Measurements from ENCODE around the gene IGSF6.
A peak's percentile ranks its signal among the peaks of the same experiment; 100 is the strongest.

The IGSF6 gene

DNA sequence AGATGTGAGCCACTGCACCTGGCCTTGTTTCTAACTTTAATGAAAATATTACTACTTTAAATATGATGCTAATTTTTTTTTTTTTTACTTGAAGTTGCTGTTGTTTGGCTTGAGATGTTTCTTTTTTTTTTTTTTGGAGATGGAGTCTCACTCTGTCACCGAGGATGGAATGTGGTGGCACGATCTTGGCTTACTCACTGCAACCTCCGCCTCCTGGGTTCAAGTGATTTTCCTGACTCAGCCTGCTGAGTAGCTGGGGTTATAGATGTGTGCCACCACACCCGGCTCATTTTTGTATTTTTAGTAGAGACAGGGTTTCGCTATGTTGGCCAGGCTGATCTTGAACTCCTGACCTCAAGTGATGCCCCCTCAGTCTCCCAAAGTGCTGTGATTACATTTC, 23.6 kb downstream of the IGSF6 start:
- H3K4me1 ChIP-seq, result peaks cover 23% of the 10 kb centered on the region
- no peaks in the 10 kb centered on the region for H3K27me3 ChIP-seq
- no peaks in the 10 kb centered on the region for H4K20me1 ChIP-seq
- H3K9me3 ChIP-seq, result peaks cover 28% of the 10 kb centered on the region
- H3K4me3 ChIP-seq, result no peak overlapping the region
- H3K36me3 ChIP-seq, result peaks cover 77% of the 10 kb centered on the region
- H3K27ac ChIP-seq, result no peak overlapping the region
- no peak for TF ChIP-seq Cebpa-rat (IDR thresholded peaks at IDR 0.05)
- no peak overlapping the region for H3K9ac ChIP-seq
- H3K4me2 ChIP-seq, result no peak overlapping the region

DNA sequence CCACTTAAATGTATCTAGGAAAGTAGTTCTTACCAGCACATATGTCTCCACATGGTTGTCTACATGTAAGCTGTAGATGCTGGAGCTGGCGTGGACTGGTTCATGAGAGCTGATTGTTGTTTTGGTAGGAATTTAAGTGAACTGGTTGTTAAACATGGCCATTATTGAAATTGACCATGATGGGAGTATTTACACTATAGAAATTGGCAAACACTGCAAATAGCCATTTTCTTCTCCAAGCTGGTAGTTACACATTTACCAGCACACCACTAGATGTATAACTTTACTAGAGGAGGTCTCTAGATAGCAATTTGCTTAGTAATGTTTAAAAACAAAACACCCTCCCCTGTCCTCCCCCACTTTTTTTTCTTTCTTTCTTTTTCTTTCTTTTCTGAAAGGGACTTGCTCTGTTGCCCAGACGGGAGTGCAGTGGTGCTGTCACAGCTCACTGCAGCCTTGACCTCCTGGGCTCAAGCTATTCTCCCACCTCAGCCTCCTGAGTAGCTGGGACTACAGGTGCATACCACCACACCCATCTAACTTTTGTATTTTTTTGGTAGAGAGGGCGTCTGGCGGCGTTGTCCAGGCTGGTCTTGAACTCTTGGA, 24.2 kb downstream of the IGSF6 start:
- no peak for TF ChIP-seq Cebpa-rat (IDR thresholded peaks at IDR 0.05)
- Histone ChIP-seq H3K4me3 (no peak overlapping the region), H3K36me3 (peaks cover 76% of the 10 kb centered on the region), H4K20me1 (no peaks in the 10 kb centered on the region), H3K4me1 (peaks cover 23% of the 10 kb centered on the region), H3K27me3 (no peaks in the 10 kb centered on the region), H3K9me3 (peaks cover 28% of the 10 kb centered on the region), H3K27ac (no peak overlapping the region), H3K4me2 (no peak overlapping the region), H3K9ac (no peak overlapping the region)

DNA sequence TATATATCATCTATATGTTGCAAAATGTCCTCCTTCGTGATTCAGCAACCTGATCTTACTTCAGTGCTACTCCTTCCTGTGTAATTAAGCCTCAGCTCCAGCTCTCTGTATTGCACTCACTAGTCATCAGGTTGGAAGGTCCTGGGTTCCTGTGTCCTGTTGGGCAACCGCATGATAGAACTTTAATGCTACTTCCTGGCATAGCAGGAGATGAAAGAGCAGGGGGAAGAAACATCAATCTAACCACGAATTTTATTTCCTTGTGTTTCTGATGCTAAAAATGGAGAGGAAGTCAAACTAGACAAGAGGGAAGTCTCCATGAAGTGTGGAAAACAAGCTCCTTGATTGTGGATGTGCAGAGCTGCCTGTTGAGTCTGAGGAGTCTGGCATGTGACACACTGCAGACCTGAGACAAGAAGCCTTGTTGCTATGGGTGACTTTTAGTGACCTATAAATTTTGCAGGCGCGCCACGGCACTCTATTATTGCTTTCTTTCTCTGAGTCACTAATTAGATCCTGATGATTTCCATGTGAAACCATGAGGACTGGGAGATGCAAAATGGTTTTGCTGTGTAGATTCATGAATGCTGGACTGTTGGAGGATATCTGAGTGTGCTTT, 25.6 kb downstream of the IGSF6 start:
- peak overlapping the region; percentile 8; the same call in 1 of the 2 replicates for H3K9ac ChIP-seq
- H3K27me3 ChIP-seq, result no peaks in the 10 kb centered on the region
- H3K4me1 ChIP-seq, result peaks cover 23% of the 10 kb centered on the region
- peak overlapping the region; percentile 18 for H3K27ac ChIP-seq
- peaks cover 28% of the 10 kb centered on the region for H3K9me3 ChIP-seq
- peaks cover 71% of the 10 kb centered on the region for H3K36me3 ChIP-seq
- 0 out of 2 replicates have a peak, but pooled peaks cover 9% of the 10 kb centered on the region for H4K20me1 ChIP-seq
- no peak overlapping the region for H3K4me3 ChIP-seq
- H3K4me2 ChIP-seq, result peak overlapping the region; percentile 68
- no peak for TF ChIP-seq Cebpa-rat (IDR thresholded peaks at IDR 0.05)

DNA sequence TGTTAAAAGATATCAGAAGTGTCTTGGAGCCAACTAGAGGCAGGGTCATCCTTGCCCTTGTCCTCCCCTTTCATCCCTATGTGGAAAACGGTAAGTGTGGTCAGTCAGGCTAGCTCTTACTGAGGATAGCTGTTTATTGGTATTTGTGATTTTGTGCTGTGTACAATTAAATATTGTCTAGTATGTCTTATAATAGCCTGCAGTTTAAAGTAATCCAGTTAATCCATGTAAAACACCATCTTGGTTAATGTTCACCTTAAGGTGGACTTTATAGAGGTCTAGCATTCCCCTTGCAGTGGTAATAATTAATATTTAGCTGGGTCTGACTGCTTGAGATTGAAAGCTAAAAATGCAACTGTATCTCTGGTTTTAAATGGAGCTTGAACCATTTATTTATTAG, 27.4 kb downstream of the IGSF6 start:
- no peak overlapping the region for H3K27ac ChIP-seq

DNA sequence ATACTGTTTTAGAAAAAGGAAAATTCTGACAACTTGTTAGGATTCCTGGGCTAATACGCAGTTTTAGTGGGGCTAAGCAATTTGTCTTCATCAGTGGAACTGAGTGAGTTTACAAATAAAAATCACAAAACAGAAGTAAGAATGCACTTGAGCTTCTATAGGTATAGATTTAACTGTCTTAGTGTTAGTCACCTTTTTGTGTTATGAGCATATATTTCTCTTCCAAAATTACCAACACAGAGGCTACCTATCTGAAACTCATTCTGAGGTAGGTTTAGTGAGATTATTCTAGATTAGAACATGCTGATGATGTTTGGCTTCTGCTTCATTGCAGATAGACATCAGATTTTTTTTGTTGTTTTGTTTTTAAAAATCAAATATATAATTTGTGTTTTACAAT, 29.9 kb downstream of the IGSF6 start:
- Histone ChIP-seq H3K9me3 (no peaks in the 10 kb centered on the region), H3K36me3 (peaks cover 78% of the 10 kb centered on the region), H3K27me3 (no peaks in the 10 kb centered on the region), H3K9ac (no peak overlapping the region), H4K20me1 (0 out of 2 replicates have a peak, but pooled peaks cover 11% of the 10 kb centered on the region), H3K4me1 (peaks cover 23% of the 10 kb centered on the region), H3K4me3 (no peak overlapping the region), H3K4me2 (no peak overlapping the region), H3K27ac (no peak overlapping the region)
- TF ChIP-seq Cebpa-rat (IDR thresholded peaks at IDR 0.05), result no peak

More for the DNA sequence above, 27.4 kb downstream of the IGSF6 start:
- Histone ChIP-seq H3K27me3 (no peaks in the 10 kb centered on the region), H3K9ac (no peak overlapping the region), H3K36me3 (peaks cover 78% of the 10 kb centered on the region), H4K20me1 (0 out of 2 replicates have a peak, but pooled peaks cover 10% of the 10 kb centered on the region), H3K9me3 (peaks cover 22% of the 10 kb centered on the region), H3K4me2 (no peak overlapping the region), H3K4me1 (peaks cover 23% of the 10 kb centered on the region), H3K4me3 (no peak overlapping the region)
- TF ChIP-seq Cebpa-rat (IDR thresholded peaks at IDR 0.05), result no peak

DNA sequence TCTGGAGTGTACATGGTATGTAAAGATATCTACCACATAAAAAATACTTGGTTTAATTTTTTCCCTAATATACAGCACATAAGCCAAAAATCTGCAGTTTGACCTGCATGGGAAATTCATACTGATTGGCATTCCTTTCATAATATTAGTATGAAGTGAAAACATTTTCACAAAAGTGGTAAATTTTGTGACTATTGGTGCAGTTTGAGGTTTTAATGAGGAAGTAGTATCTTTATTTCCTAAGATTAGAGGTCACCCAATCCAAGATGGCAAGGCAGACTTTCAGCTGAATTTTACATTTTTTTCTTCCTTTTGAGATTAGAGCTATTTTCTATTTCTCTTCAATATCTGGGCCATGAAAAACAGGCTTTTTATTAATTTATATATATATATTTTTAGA, 31.8 kb downstream of the IGSF6 start:
- no peak for TF ChIP-seq Cebpa-rat (IDR thresholded peaks at IDR 0.05)
- Histone ChIP-seq H3K4me3 (no peak overlapping the region), H3K4me2 (no peak overlapping the region), H3K9ac (no peak overlapping the region), H3K36me3 (peaks cover 85% of the 10 kb centered on the region), H3K27ac (no peak overlapping the region), H3K4me1 (peaks cover 18% of the 10 kb centered on the region), H3K27me3 (no peaks in the 10 kb centered on the region), H4K20me1 (peaks cover 31% of the 10 kb centered on the region), H3K9me3 (no peaks in the 10 kb centered on the region)

DNA sequence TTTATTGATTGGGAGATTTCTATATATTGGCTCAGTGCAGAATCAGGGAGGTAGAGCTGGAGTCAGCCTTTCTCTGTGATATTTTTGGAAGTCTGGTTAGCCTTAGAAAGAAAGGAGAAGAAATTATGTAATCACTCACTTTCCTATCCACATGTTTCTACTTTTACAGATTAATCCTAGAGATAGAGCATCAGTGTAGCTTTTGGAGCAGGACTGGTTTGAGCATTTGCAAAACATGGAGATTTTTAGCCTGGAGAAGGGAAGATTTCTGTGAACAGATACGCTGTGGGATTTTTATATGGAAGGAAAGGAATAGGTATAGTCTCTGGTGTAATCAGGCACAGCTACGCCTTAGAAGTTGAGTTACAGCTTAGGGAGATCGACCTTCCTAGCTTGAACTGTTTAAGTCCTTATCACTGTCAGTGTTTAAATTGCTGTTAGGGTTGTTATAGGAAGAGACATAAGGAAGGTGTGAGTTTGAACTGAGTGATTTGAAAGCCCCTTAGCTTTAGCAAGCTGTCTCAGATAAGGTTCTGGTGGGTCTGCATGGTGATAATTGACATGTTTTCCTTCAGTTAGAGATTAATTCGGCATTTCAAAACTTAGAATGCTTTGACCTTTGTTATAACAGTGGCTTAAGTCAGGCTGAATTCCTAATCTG, 32.5 kb downstream of the IGSF6 start:
- H3K4me1 ChIP-seq, result peaks cover 19% of the 10 kb centered on the region
- peaks cover 38% of the 10 kb centered on the region for H4K20me1 ChIP-seq
- no peaks in the 10 kb centered on the region for H3K9me3 ChIP-seq
- no peak overlapping the region for H3K27ac ChIP-seq
- H3K27me3 ChIP-seq, result no peaks in the 10 kb centered on the region
- H3K4me3 ChIP-seq, result no peak overlapping the region
- no peak for TF ChIP-seq Cebpa-rat (IDR thresholded peaks at IDR 0.05)
- H3K4me2 ChIP-seq, result no peak overlapping the region
- H3K9ac ChIP-seq, result no peak overlapping the region
- H3K36me3 ChIP-seq, result peaks cover 84% of the 10 kb centered on the region

DNA sequence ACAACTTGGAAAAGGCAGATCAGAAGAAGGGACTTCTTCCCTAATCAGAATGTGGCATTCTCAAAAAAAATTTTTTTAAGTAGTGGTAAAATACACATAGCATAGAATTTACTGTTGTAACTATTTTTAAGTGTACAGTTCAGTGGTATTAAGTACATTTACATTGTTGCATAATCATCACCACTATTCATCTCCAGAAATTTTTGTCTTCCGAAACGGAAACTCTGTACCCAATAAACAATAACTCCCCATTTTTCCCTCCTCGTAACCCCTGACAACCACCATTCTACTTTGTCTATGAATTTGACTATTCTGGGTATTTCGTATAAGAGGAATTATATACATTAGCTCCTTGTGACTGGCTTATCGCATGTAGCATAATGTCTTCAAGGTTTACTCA, 34.1 kb downstream of the IGSF6 start:
- H3K4me1 ChIP-seq, result peaks cover 21% of the 10 kb centered on the region
- peaks cover 54% of the 10 kb centered on the region for H4K20me1 ChIP-seq
- no peaks in the 10 kb centered on the region for H3K27me3 ChIP-seq
- no peaks in the 10 kb centered on the region for H3K9me3 ChIP-seq
- H3K27ac ChIP-seq, result no peak overlapping the region
- H3K36me3 ChIP-seq, result peaks cover 86% of the 10 kb centered on the region
- no peak overlapping the region for H3K9ac ChIP-seq
- no peak overlapping the region for H3K4me3 ChIP-seq
- no peak for TF ChIP-seq Cebpa-rat (IDR thresholded peaks at IDR 0.05)
- H3K4me2 ChIP-seq, result no peak overlapping the region

DNA sequence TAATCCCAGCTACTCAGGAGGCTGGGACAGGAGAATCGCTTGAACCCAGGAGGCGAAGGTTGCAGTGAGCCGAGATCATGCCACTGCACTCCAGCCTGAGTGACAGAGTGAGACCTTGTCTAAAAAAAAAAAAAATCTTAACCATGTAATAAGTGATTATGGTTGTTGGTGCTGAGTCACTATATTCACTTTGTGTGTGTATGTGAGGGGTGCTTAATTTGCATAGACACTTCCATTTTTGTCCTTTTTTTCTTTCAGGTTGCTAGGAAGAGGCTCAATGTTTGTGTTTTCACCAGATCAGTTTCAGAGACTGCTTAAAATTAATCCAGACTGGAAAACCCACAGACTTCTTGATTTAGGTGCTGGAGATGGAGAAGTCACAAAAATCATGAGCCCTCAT, 34.8 kb downstream of the IGSF6 start:
- Histone ChIP-seq H3K27me3 (no peaks in the 10 kb centered on the region), H3K9ac (no peak overlapping the region), H3K4me3 (no peak overlapping the region), H3K4me2 (no peak overlapping the region), H3K27ac (no peak overlapping the region), H4K20me1 (peaks cover 60% of the 10 kb centered on the region), H3K36me3 (peaks cover 92% of the 10 kb centered on the region), H3K9me3 (no peaks in the 10 kb centered on the region), H3K4me1 (peaks cover 21% of the 10 kb centered on the region)
- TF ChIP-seq Cebpa-rat (IDR thresholded peaks at IDR 0.05), result no peak

DNA sequence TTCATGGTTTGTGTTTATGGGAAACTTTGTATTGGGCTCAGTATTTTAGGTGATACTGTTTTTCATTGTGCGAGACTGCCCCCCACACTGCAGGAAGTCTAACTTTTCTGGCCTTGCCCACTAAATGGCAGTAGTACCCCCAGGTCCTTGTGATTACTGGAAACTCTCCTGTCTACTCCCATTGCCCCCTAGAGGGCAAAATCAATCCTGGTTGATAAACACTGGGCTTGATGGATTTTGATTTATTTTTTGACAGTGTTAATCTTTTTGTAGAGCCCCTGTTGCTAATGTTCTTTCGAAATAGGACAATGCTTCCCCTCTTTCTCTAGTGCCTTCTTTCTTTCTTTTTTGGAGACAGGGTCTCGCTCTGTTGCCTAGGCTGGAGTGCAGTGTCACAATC, 37.5 kb downstream of the IGSF6 start:
- Histone ChIP-seq H3K4me1 (peaks cover 36% of the 10 kb centered on the region), H3K36me3 (peaks cover 66% of the 10 kb centered on the region), H3K9ac (no peak overlapping the region), H3K9me3 (no peaks in the 10 kb centered on the region), H3K4me2 (0 out of 2 replicates have a peak overlapping the region, but pooled peaks have one; percentile 52), H4K20me1 (peaks cover 77% of the 10 kb centered on the region), H3K27me3 (no peaks in the 10 kb centered on the region), H3K27ac (no peak overlapping the region), H3K4me3 (no peak overlapping the region)
- no peak for TF ChIP-seq Cebpa-rat (IDR thresholded peaks at IDR 0.05)

All from BLaER1 (cell line).